ENCODE data around the gene C16orf78.

GRCh38 chr16:49365711-49366509, 7.7 kb upstream of the C16orf78 start:
- TF ChIP-seq POLR2A (IDR thresholded peaks at IDR 0.05) (no peak), CTCF (IDR thresholded peaks at IDR 0.05) (no peak), POLR2AphosphoS5 (IDR thresholded peaks at IDR 0.05) (no peak), EP300 (IDR thresholded peaks at IDR 0.05) (no peak)
